Activated T-helper 2 cell treated with anti-CD3 and anti-CD28 coated beads, Interferon-gamma antibody, Interleukin-2, Interleukin-4, amounts not matched to agents 10 μg/mL and 5 μg/mL and 100 μg/mL, durations not matched to agents 14 hours and 24 hours and 36 hours (primary cell): Measurements from ENCODE around the gene CMKLR1. TPM values are rescaled to one million over a fixed set of nuclear protein-coding genes. Genes with fewer than 3 reads are reported as not detected.

ENCODE experiments used
- DNase-seq: peaks from one replicate; pipeline ENCODE4 v3.0.0; 2021; ENCODE audit warnings: low spot score
- H3K27ac Mint-ChIP-seq: one replicate; pipeline ENCODE4 v1.8.0; 2021; ENCODE audit warnings: mixed read lengths
- H3K27me3 Mint-ChIP-seq: one replicate; pipeline ENCODE4 v1.8.0; 2021; ENCODE audit warnings: low read depth, mixed read lengths
- H3K36me3 Mint-ChIP-seq: one replicate; pipeline ENCODE4 v1.8.0; 2021; ENCODE audit warnings: low read depth, mixed read lengths
- H3K4me1 Mint-ChIP-seq: one replicate; pipeline ENCODE4 v1.8.0; 2021; ENCODE audit warnings: low read depth, mixed read lengths
- H3K4me3 Mint-ChIP-seq: one replicate; pipeline ENCODE4 v1.8.0; 2021; ENCODE audit warnings: low read depth, mild to moderate bottlenecking, moderate library complexity, mixed read lengths
- H3K9me3 Mint-ChIP-seq: one replicate; pipeline ENCODE4 v1.8.0; 2021; ENCODE audit warnings: mixed read lengths
- intact Hi-C: fragments of 100-400 bp; cut with micrococcal nuclease; formaldehyde crosslinking; loops from one replicate; pipeline ENCODE4 v1.15.1; 2023
- total RNA-seq: library from RNA; stranded (reverse); gene quantifications from 2 replicates; pipeline ENCODE4 v1.2.3, GENCODE V29; 2022

CMKLR1 gene
- total RNA-seq, 1 donor from 2014 or later: not detected

DNA sequence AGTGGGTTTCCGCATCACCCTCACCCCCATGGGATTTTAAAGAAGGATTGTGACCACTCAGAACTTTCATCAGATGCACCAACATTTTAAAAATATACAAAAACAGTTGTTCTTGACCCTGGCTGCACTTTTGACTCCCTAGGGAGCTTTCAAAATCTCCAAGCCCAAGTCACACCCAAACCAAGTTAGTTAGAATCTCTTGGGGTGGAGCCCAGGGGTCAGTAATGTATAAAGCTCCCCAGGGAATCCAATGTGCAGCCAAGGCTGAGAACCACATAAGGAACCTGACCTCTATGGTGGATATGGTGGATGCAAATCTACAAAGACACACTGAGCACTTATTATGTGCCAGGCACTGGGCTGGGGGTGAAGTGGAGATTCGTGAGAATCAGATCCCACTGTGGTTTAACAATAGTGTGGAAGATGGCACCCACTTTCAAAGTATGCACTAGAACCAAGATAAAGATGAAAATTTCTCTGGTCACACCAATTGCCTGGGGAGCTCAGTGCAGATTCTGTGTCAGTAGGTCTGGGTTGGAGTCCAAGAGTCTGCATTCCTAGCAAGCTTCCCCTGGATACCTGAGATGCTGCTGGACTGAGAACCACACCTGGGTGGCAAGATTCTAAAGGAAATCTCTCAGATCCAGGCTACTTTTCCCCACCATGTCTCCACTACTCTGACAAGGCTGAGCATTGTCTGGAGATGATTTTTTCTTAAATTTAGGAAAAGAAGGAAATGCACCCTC, 18.9 kb upstream of the CMKLR1 start:
- Mint-ChIP-seq H3K4me1 (no peaks in the 10 kb centered on the region), H3K27ac (no peak overlapping the region), H3K36me3 (no peaks in the 10 kb centered on the region), H3K27me3 (peaks cover 1% of the 10 kb centered on the region), H3K4me3 (no peak overlapping the region), H3K9me3 (peaks cover 1% of the 10 kb centered on the region)
- intact Hi-C loops: no loop called here
- no peak for DNase-seq

DNA sequence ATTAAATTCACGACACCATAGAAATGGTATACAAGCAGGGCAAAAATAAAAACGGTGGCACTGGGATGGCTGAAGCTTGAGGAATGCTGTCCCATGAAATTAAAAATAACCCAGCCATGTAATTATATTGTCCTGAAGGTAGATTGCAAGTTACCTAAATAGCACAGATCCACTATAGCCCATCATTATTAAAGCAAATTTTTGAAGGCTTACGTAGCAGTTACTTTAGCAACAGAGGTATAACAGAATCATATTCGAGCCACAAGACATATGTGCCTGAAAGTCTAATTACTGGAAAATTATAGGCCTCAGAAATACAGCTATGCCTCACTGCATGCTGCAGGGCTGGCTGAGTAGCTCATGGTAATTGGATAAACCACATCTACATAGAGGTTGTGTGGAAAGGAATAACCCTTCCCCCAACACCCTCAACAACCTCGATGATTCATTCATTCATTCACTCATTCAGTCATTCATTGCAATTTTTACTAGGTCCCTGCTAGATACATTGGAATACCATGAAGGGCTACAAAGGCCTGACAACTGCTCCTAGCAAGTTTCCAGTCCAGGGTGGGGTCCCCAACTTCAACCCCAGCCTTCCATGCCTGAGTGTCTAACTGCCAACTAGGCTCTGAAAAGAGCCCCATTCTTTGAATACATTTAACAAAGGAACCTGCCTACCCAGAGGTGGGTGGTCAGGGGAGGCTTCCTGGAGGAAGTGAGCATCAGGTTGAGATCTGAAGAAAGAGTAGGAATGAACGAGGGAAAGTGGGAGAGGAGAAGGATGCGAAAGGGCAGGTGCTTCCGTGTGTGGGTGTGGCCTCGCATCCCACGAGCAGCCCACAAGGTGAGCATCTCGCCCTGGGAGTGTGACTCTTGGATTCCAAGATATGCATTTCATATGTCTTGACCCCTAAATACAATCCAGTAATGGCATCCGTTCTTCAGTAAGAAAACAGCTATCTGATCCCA, 18.0 kb upstream of the CMKLR1 start:
- Mint-ChIP-seq H3K4me1 (no peaks in the 10 kb centered on the region), H3K27me3 (peaks cover 1% of the 10 kb centered on the region), H3K4me3 (no peak overlapping the region), H3K9me3 (no peaks in the 10 kb centered on the region), H3K36me3 (no peaks in the 10 kb centered on the region), H3K27ac (no peak overlapping the region)
- no peak for DNase-seq
- intact Hi-C loops: no loop called here

DNA sequence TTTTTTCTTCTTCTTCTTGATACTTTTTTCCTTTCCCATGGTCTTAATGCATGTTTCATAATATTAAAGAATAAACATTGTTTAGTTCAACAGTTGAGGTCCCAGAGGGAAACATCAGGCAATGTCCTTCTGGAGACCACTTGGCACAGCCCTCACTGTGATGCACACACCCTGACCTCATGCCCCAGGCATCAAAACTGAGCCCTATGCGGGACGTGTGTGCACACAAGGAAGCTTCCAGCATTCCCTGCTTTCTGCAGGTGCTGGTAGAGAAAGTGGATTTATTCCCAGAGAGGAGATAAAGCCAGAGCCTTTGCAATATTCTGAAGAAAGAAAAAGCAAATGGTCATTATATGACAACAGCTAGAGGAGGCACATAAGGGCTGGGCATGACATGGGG, 16.0 kb upstream of the CMKLR1 start:
- peaks cover 1% of the 10 kb centered on the region for H3K27me3 Mint-ChIP-seq
- no peaks in the 10 kb centered on the region for H3K4me1 Mint-ChIP-seq
- H3K27ac Mint-ChIP-seq: no peak overlapping the region
- no peak for DNase-seq
- intact Hi-C loops: no loop called here
- no peak overlapping the region for H3K4me3 Mint-ChIP-seq
- no peaks in the 10 kb centered on the region for H3K9me3 Mint-ChIP-seq
- H3K36me3 Mint-ChIP-seq: no peaks in the 10 kb centered on the region

DNA sequence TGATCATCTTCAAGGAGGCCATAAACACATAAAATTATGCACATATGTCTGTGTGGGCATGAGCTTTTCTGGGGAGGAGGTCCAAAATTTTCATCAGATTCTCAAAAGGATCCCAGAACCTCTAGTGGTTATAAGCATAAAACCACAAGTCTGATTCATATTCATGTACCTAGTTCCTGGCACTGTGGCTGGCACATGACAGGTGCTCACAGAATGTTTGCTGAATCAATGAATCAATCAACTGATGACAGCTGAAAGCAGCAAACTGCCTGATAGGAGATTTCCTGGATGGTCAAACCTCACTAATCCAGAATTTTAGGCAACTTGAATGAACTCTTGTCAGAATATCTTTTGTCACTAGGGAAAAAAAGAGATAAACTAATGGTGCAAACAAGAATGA, 13.5 kb upstream of the CMKLR1 start:
- Mint-ChIP-seq H3K27ac (no peak overlapping the region), H3K36me3 (no peaks in the 10 kb centered on the region), H3K4me1 (no peaks in the 10 kb centered on the region), H3K4me3 (no peak overlapping the region), H3K9me3 (no peaks in the 10 kb centered on the region), H3K27me3 (peaks cover 1% of the 10 kb centered on the region)
- intact Hi-C loops: no loop called here
- no peak for DNase-seq

DNA sequence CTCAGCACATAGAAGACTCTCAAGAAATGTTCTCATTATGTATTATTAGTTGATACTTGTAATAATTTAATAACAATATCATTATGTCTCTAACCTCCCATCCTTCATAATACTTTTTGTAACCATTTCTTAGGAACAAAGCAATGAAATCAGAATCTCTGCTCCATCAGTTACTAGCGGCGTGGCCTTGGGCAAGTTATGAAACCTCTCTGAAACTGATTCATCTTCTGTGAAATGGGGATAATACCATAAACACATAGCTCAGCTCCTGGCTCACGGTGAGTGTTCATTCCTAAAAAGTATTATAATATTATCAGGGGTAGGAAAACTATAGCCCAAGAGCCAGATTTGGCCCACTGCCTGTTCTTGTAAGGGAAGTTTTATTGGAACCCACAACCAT, 11.4 kb upstream of the CMKLR1 start:
- Mint-ChIP-seq H3K27ac (no peak overlapping the region), H3K27me3 (peaks cover 1% of the 10 kb centered on the region), H3K9me3 (no peaks in the 10 kb centered on the region), H3K4me3 (no peak overlapping the region), H3K36me3 (no peaks in the 10 kb centered on the region), H3K4me1 (no peaks in the 10 kb centered on the region)
- no peak for DNase-seq
- intact Hi-C loops: no loop called here

DNA sequence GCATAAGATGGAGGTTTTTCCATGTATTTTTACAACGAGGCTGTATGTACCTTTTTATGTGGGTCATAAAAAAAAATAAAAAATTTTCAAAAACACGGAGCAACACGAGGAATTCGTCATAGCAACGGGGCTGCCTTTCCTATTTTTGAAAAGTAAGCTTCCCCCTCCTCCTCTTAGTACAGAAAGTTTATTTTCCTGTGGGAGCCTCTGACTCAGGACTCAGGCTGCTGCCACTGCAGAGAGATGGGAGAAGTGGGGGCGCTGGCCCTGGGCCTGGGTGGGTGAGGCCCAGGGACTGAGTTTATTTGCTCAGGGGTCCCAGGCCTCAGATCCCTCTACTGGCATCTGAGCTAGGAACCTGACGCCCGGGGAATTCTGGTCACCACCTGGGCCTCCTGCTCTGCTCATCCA, 10.2 kb upstream of the CMKLR1 start:
- no peak overlapping the region for H3K27ac Mint-ChIP-seq
- H3K4me1 Mint-ChIP-seq: no peaks in the 10 kb centered on the region
- H3K36me3 Mint-ChIP-seq: no peaks in the 10 kb centered on the region
- DNase-seq: no peak
- H3K9me3 Mint-ChIP-seq: no peaks in the 10 kb centered on the region
- H3K4me3 Mint-ChIP-seq: no peak overlapping the region
- peaks cover 1% of the 10 kb centered on the region for H3K27me3 Mint-ChIP-seq
- intact Hi-C loops: no loop called here

DNA sequence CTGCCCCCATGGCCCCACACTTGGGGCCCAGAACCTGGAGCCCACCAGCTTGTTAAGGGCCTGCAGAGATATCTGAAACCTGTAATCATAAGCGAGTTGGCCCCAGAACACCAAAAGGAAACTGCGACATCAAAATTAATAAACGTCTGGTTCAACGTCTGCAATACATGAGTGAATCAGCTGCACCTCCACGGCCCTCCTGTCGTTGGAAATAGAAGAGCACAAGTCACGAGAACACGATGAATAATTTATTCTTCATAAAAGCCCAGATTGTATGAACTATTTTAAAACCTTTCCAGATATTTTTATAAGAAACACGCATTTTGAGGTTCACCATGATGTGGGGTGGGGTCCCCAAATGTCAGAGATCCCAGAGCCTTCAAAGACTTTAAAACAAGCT, 9.7 kb upstream of the CMKLR1 start:
- Mint-ChIP-seq H3K27ac (no peak overlapping the region), H3K36me3 (no peaks in the 10 kb centered on the region), H3K9me3 (no peaks in the 10 kb centered on the region), H3K4me3 (no peak overlapping the region), H3K27me3 (peaks cover 1% of the 10 kb centered on the region), H3K4me1 (no peaks in the 10 kb centered on the region)
- DNase-seq: no peak
- intact Hi-C loops: no loop called here

GRCh38 chr12:108346727-108347710, 7.9 kb upstream of the CMKLR1 start:
- H3K36me3 Mint-ChIP-seq: no peaks in the 10 kb centered on the region
- H3K27me3 Mint-ChIP-seq: no peaks in the 10 kb centered on the region
- no peak overlapping the region for H3K27ac Mint-ChIP-seq
- no peak for DNase-seq
- no peak overlapping the region for H3K4me3 Mint-ChIP-seq
- H3K9me3 Mint-ChIP-seq: no peaks in the 10 kb centered on the region
- intact Hi-C loops: no loop called here
- H3K4me1 Mint-ChIP-seq: no peaks in the 10 kb centered on the region

- Mint-ChIP-seq H3K4me3 (no peak overlapping the region), H3K36me3 (no peaks in the 10 kb centered on the region), H3K27ac (no peak overlapping the region), H3K9me3 (no peaks in the 10 kb centered on the region), H3K4me1 (no peaks in the 10 kb centered on the region), H3K27me3 (peaks cover 2% of the 10 kb centered on the region)
- intact Hi-C loops: no loop called here
- DNase-seq: no peak
Measured at GRCh38 chr12:108345716-108346633, 6.9 kb upstream of the CMKLR1 start.

- intact Hi-C loops: no loop called here
- no peaks in the 10 kb centered on the region for H3K4me1 Mint-ChIP-seq
- no peak for DNase-seq
- no peak overlapping the region for H3K4me3 Mint-ChIP-seq
- H3K27ac Mint-ChIP-seq: no peak overlapping the region
- H3K9me3 Mint-ChIP-seq: no peaks in the 10 kb centered on the region
- H3K27me3 Mint-ChIP-seq: peaks cover 24% of the 10 kb centered on the region
- H3K36me3 Mint-ChIP-seq: no peaks in the 10 kb centered on the region
Measured at GRCh38 chr12:108342985-108343384, 3.9 kb upstream of the CMKLR1 start.

DNA sequence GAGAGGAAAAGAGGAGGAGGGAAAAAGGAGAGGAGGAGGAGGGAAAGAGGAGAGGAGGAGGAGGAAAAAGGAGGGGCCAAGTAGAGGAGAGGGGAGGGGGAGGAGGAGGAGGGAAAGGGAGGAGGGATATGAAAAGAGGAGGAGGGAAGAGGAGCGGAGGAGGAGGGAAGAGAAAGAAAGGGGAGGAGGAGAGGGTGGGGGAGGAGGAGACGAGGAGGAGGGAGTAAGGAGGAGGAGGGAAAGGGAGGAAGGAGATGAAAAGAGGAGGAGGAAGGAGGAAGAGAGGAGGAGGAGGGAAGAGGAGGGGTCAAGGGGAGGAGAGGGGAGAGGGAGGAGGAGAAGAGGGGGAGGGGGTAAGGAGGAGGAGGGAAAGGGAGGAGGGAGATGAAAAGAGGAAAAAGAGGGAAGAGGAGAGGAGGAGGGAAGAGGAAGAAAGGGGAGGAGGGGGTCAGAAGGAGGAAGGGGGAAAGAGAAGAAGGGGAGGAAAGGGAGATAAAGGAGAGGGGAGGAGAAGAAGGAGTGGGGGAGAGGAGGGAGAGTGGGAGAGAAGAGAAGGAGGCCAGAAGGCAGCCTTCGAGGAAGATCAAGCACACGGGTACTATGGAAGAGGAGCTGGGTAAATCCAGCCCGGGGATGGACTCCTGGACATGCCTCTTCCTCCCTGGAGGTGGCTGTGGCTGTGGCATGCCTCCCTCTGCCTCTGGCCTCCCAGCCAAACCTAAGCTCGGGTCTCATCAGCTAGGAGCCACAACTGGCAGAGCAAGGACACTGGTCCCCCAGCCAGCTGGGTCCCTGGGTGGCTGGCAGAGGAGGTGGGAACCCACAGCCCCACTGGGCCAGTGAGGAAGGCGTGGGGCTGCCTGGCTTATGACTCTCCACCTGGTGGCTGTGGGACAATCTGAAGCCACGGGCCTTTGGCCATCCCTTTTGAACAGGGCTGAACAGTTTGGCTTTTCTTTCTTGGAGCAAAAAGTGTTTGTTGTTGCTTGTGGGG, 3.0 kb upstream of the CMKLR1 start:
- DNase-seq: no peak
- H3K4me1 Mint-ChIP-seq: no peaks in the 10 kb centered on the region
- H3K36me3 Mint-ChIP-seq: no peaks in the 10 kb centered on the region
- H3K27me3 Mint-ChIP-seq: peaks cover 30% of the 10 kb centered on the region
- no peak overlapping the region for H3K27ac Mint-ChIP-seq
- H3K9me3 Mint-ChIP-seq: no peaks in the 10 kb centered on the region
- no peak overlapping the region for H3K4me3 Mint-ChIP-seq
- intact Hi-C loops: no loop called here
